HCT116 (cell line): ENCODE measurements around the gene ARHGAP1. TPM values are rescaled to one million over a fixed set of nuclear protein-coding genes. Genes with fewer than 3 reads are reported as not detected.

Experiments used
- ATAC-seq: fragments of 200-7000 bp; cut with Tn5 transposase; 2 replicates; pipeline ENCODE4 v1.9.1; 2020; ENCODE audit warnings: mild to moderate bottlenecking, moderate library complexity
- BruUV-seq: library from RNA; stranded (reverse); fragments of 400-500 nt; replicated peaks from 2 replicates; lab custom pipeline; 2021; lab: Mats Ljungman, UMichigan
- CTCF ChIA-PET: fragments of 300-600 bp; sonication (Branson Sonifier 250); formaldehyde crosslinking; loops from one replicate; lab custom pipeline; 2021; ENCODE audit warnings: antibody characterized with exemption; lab: Charles Lee
- POLR2A ChIA-PET: fragments of 300-600, 350-600 bp; sonication (Branson Sonifier 250); formaldehyde crosslinking; loops from one replicate; lab custom pipeline; 2021; ENCODE audit warnings: antibody characterized with exemption; lab: Charles Lee
- RAD21 ChIA-PET, 2 experiments: fragments of 300-600 bp; sonication (Branson Sonifier 250); formaldehyde crosslinking; loops; one replicate each; lab custom pipeline; 2023; ENCODE audit warnings: low total read pairs in 2 of 2; ENCODE audit not compliant: uncharacterized antibody in 2 of 2, unreplicated experiment in 2 of 2, low non-redundant PET in 1 of 2; lab: Charles Lee
- DNase-seq: peaks from one replicate; pipeline ENCODE4 v3.0.0-alpha.2; 2010; ENCODE audit warnings: low read depth, low spot score
- H2AFZ ChIP-seq: fragments of 200-600 bp; shearing (Covaris generic), sonication (generic); 2 replicates; pipeline ENCODE4 v1.6.1; 2017; ENCODE audit warnings: low read depth, mixed run types, mixed read lengths, antibody characterized with exemption, low read length; ENCODE audit not compliant: poor library complexity, severe bottlenecking
- H3K27ac ChIP-seq: 2 replicates; pipeline ENCODE4 v1.5.1; 2012; ENCODE audit warnings: low read depth, low read length
- H3K27me3 ChIP-seq: fragments of 200-600 bp; sonication (generic); 2 replicates; pipeline ENCODE4 v1.6.1; 2016; ENCODE audit warnings: mixed run types, low read length, mixed read lengths; ENCODE audit not compliant: insufficient read depth
- H3K36me3 ChIP-seq, 2 experiments: fragments of 200-500 bp in 1 of 2; fragments of 200-600 bp in 1 of 2; sonication (Bioruptor generic) in 1 of 2; sonication (generic) in 1 of 2; 2 replicates each; pipeline versions ENCODE4 v1.5.1 to v1.6.1; 2014 to 2016; ENCODE audit warnings: low read length in 2 of 2, inconsistent platforms in 1 of 2, mixed read lengths in 1 of 2, mixed run types in 1 of 2; ENCODE audit not compliant: insufficient read depth in 2 of 2, control insufficient read depth in 1 of 2
- H3K4me1 ChIP-seq, 2 experiments: fragments of 200-600 bp in 1 of 2; sonication (generic) in 1 of 2; 2 replicates each; pipeline versions ENCODE4 v1.5.1 to v1.6.1; 2012 to 2017; ENCODE audit warnings: low read length in 2 of 2, inconsistent platforms in 1 of 2, mild to moderate bottlenecking in 1 of 2, mixed read lengths in 1 of 2, mixed run types in 1 of 2, moderate library complexity in 1 of 2; ENCODE audit not compliant: insufficient read depth in 2 of 2, control insufficient read depth in 1 of 2
- H3K4me2 ChIP-seq: fragments of 200-600 bp; sonication (generic); 2 replicates; pipeline ENCODE4 v1.6.1; 2017; ENCODE audit warnings: mixed run types, low read length, mixed read lengths
- H3K4me3 ChIP-seq, 2 experiments: fragments of 200-600 bp in 1 of 2; sonication (generic) in 1 of 2; replicated peaks in 1 of 2; 2 replicates each; pipeline ENCODE4 v1.5.1; 2011 to 2016; ENCODE audit warnings: low read length in 2 of 2, control low read depth in 1 of 2, low read depth in 1 of 2, mild to moderate bottlenecking in 1 of 2, mixed read lengths in 1 of 2, mixed run types in 1 of 2
- H3K79me2 ChIP-seq: fragments of 200-600 bp; sonication (generic); 2 replicates; pipeline ENCODE4 v1.6.1; 2017; ENCODE audit warnings: mild to moderate bottlenecking, mixed run types, low read length, moderate library complexity, mixed read lengths; ENCODE audit not compliant: insufficient read depth
- H3K9ac ChIP-seq: fragments of 200-600 bp; sonication (generic); 2 replicates; pipeline ENCODE4 v1.6.1; 2016; ENCODE audit warnings: low read length, mixed read lengths
- H3K9me2 ChIP-seq: fragments of 200-600 bp; sonication (generic), shearing (Covaris generic); 2 replicates; pipeline ENCODE4 v1.6.1; 2017; ENCODE audit warnings: mixed run types, mild to moderate bottlenecking, moderate library complexity; ENCODE audit not compliant: insufficient read depth
- H3K9me3 ChIP-seq, 2 experiments: fragments of 200-500 bp in 1 of 2; fragments of 200-600 bp in 1 of 2; sonication (Bioruptor generic) in 1 of 2; sonication (generic) in 1 of 2; 2 replicates each; pipeline ENCODE4 v1.6.1; 2014 to 2017; ENCODE audit warnings: low read length in 2 of 2, mixed read lengths in 2 of 2, inconsistent platforms in 1 of 2, low read depth in 1 of 2, mild to moderate bottlenecking in 1 of 2, mixed run types in 1 of 2, moderate library complexity in 1 of 2; ENCODE audit not compliant: control insufficient read depth in 1 of 2, insufficient read depth in 1 of 2
- H4K20me1 ChIP-seq: fragments of 200-600 bp; sonication (generic), shearing (Covaris generic); 2 replicates; pipeline ENCODE4 v1.6.1; 2017; ENCODE audit warnings: mixed run types, mild to moderate bottlenecking, moderate library complexity; ENCODE audit not compliant: insufficient read depth
- EGR1 ChIP-seq: IDR thresholded peaks from 2 replicates; pipeline ENCODE4 v1.6.1; 2012; ENCODE audit warnings: low read depth
- ELF1 ChIP-seq: IDR thresholded peaks from 2 replicates; pipeline ENCODE4 v1.6.1; 2012; ENCODE audit warnings: low read depth, borderline replicate concordance
- EZH2phosphoT487 ChIP-seq: fragments of 200-600 bp; IDR thresholded peaks from 2 replicates; pipeline ENCODE4 v1.6.1; 2018; ENCODE audit warnings: antibody characterized with exemption, borderline replicate concordance
- FOSL1 ChIP-seq: IDR thresholded peaks from 2 replicates; pipeline ENCODE4 v1.6.1; 2012; ENCODE audit warnings: low read depth
- POLR2A ChIP-seq: IDR thresholded peaks from 2 replicates; pipeline ENCODE4 v1.7.0; 2011; ENCODE audit warnings: borderline replicate concordance; ENCODE audit not compliant: insufficient read depth, insufficient read length; ENCODE audit errors: extremely low read depth
- POLR2AphosphoS5 ChIP-seq: IDR thresholded peaks from 2 replicates; pipeline ENCODE4 v1.6.1; 2011; ENCODE audit warnings: mild to moderate bottlenecking, low read depth, low read length, moderate library complexity
- SIN3A ChIP-seq: IDR thresholded peaks from 2 replicates; pipeline ENCODE4 v1.6.1; 2012; ENCODE audit warnings: low read depth
- SP1 ChIP-seq: IDR thresholded peaks from 2 replicates; pipeline ENCODE4 v1.6.1; 2012; ENCODE audit warnings: low read depth
- SRF ChIP-seq: IDR thresholded peaks from 2 replicates; pipeline ENCODE4 v1.6.1; 2012; ENCODE audit warnings: low read depth
- ZFX ChIP-seq: fragments of 450-650 bp; IDR thresholded peaks from 2 replicates; pipeline ENCODE4 v1.6.1; 2017
- ZNF274 ChIP-seq: fragments of 200-500 bp; sonication (Bioruptor generic); IDR thresholded peaks from 2 replicates; pipeline ENCODE4 v1.6.1; 2014; ENCODE audit warnings: mild to moderate bottlenecking, low read depth, low read length, inconsistent platforms
- intact Hi-C: fragments of 100-400 bp; cut with micrococcal nuclease; formaldehyde crosslinking; loops from 2 replicates; pipeline ENCODE4 v1.10.0; 2022
- total RNA-seq: library from RNA; stranded (reverse); gene quantifications from one replicate; pipeline ENCODE4 v1.2.1, GENCODE V29; 2021; ENCODE audit not compliant: unreplicated experiment
- TF ChIP-seq, protein P1 (sequence below): IDR thresholded peaks from 2 replicates; pipeline ENCODE4 v1.6.1; 2012
- TF ChIP-seq, protein P2 (sequence below): IDR thresholded peaks from 2 replicates; pipeline ENCODE4 v1.6.1; 2012
- TF ChIP-seq, protein P3 (sequence below): IDR thresholded peaks from 2 replicates; pipeline ENCODE4 v1.6.1; 2011; ENCODE audit warnings: mild to moderate bottlenecking, low read length, moderate library complexity; ENCODE audit not compliant: insufficient replicate concordance; ENCODE audit errors: extremely low read depth
- TF ChIP-seq, protein P4 (sequence below): IDR thresholded peaks from 2 replicates; pipeline ENCODE4 v1.6.1; 2012; ENCODE audit warnings: low read depth

Gene ARHGAP1
- total RNA-seq, 1 experiment from 2014 or later: 36.9 TPM

DNA sequence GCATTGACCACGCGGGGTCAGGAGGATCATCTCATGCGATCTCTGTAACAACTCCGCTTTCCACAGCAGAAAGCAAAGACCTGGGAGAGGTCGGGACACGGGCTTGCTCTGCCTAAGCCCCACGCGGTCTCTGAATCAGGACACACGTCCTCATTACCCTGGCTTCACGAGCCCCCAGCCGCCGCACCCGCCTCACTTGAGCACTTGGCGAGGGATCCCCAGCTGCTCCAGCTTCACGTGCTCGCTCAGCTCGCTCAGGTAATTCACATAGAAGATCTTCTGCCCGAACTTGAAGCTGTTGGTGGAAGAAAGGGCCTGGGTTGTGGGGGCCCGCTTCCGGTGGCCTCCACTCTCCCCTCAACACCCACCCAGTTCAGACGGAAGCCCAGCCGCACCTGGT lies 19.6 kb downstream of the ARHGAP1 start:
- DNase-seq: no peak
- Histone ChIP-seq H3K9ac (no peak overlapping the region), H3K79me2 (no peaks in the 10 kb centered on the region), H3K27ac (no peak overlapping the region), H3K9me2 (no peaks in the 10 kb centered on the region), H3K27me3 (no peaks in the 10 kb centered on the region), H3K4me2 (no peak overlapping the region), H3K9me3 (no peaks in the 10 kb centered on the region), H2AFZ (no peak overlapping the region), H3K36me3 (0 out of 4 replicates have a peak, but pooled peaks cover 0 to 4% of the 10 kb centered on the region in 2 experiments), H3K4me1 (peaks cover 4 to 20% of the 10 kb centered on the region in 2 experiments), H3K4me3 (no peak overlapping the region), H4K20me1 (no peaks in the 10 kb centered on the region)
- no TSS peak for BruUV-seq
- ATAC-seq: no peak
- ChIA-PET POLR2A (no interaction called here), CTCF (no interaction called here), RAD21 (no interaction called here)
- intact Hi-C loops: no loop called here
- TF ChIP-seq, protein P1, sequence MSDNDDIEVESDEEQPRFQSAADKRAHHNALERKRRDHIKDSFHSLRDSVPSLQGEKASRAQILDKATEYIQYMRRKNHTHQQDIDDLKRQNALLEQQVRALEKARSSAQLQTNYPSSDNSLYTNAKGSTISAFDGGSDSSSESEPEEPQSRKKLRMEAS: no peak
- TF ChIP-seq EZH2phosphoT487 (no peak), EGR1 (no peak), POLR2AphosphoS5 (no peak), ELF1 (no peak), FOSL1 (no peak), SRF (no peak), POLR2A (no peak), SIN3A (no peak), SP1 (no peak), ZNF274 (no peak), ZFX (no peak)
- TF ChIP-seq, protein P2, sequence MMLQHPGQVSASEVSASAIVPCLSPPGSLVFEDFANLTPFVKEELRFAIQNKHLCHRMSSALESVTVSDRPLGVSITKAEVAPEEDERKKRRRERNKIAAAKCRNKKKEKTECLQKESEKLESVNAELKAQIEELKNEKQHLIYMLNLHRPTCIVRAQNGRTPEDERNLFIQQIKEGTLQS: no peak
- TF ChIP-seq, protein P3, sequence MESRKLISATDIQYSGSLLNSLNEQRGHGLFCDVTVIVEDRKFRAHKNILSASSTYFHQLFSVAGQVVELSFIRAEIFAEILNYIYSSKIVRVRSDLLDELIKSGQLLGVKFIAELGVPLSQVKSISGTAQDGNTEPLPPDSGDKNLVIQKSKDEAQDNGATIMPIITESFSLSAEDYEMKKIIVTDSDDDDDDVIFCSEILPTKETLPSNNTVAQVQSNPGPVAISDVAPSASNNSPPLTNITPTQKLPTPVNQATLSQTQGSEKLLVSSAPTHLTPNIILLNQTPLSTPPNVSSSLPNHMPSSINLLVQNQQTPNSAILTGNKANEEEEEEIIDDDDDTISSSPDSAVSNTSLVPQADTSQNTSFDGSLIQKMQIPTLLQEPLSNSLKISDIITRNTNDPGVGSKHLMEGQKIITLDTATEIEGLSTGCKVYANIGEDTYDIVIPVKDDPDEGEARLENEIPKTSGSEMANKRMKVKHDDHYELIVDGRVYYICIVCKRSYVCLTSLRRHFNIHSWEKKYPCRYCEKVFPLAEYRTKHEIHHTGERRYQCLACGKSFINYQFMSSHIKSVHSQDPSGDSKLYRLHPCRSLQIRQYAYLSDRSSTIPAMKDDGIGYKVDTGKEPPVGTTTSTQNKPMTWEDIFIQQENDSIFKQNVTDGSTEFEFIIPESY: no peak
- TF ChIP-seq, protein P4, sequence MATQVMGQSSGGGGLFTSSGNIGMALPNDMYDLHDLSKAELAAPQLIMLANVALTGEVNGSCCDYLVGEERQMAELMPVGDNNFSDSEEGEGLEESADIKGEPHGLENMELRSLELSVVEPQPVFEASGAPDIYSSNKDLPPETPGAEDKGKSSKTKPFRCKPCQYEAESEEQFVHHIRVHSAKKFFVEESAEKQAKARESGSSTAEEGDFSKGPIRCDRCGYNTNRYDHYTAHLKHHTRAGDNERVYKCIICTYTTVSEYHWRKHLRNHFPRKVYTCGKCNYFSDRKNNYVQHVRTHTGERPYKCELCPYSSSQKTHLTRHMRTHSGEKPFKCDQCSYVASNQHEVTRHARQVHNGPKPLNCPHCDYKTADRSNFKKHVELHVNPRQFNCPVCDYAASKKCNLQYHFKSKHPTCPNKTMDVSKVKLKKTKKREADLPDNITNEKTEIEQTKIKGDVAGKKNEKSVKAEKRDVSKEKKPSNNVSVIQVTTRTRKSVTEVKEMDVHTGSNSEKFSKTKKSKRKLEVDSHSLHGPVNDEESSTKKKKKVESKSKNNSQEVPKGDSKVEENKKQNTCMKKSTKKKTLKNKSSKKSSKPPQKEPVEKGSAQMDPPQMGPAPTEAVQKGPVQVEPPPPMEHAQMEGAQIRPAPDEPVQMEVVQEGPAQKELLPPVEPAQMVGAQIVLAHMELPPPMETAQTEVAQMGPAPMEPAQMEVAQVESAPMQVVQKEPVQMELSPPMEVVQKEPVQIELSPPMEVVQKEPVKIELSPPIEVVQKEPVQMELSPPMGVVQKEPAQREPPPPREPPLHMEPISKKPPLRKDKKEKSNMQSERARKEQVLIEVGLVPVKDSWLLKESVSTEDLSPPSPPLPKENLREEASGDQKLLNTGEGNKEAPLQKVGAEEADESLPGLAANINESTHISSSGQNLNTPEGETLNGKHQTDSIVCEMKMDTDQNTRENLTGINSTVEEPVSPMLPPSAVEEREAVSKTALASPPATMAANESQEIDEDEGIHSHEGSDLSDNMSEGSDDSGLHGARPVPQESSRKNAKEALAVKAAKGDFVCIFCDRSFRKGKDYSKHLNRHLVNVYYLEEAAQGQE: no peak
- TF ChIP-seq, all 23 proteins: peak for 0
